GM12878 (cell line): ENCODE measurements around the gene DAD1. TPM values are rescaled to one million over a fixed set of nuclear protein-coding genes. Genes with fewer than 3 reads are reported as not detected.
A peak's percentile ranks its signal among the peaks of the same experiment; 100 is the strongest.

Source experiments
- ATAC-seq: fragments of 200-7000 bp; cut with Tn5 transposase; 3 replicates; pipeline ENCODE4 v1.9.1; 2020; ENCODE audit warnings: mild to moderate bottlenecking, moderate library complexity
- BruUV-seq: library from RNA; stranded (reverse); fragments of 400-500 nt; replicated peaks from 2 replicates; lab custom pipeline; 2021; lab: Mats Ljungman, UMichigan
- CTCF ChIA-PET: fragments of 300-600 bp; sonication (Branson Sonifier 250); formaldehyde crosslinking; extraction: SDS; loops from one replicate; lab custom pipeline; 2021; ENCODE audit warnings: inconsistent platforms; lab: Yijun Ruan, JAX
- POLR2A ChIA-PET: fragments of 350-600 bp; formaldehyde crosslinking; extraction: SDS; loops from one replicate; lab custom pipeline; 2021; ENCODE audit warnings: inconsistent platforms; lab: Charles Lee
- RAD21 ChIA-PET: fragments of 300-600 bp; sonication (Branson Sonifier 250); formaldehyde crosslinking; loops from one replicate; lab custom pipeline; 2023; ENCODE audit warnings: antibody characterized with exemption; ENCODE audit not compliant: unreplicated experiment; lab: Charles Lee
- SMC1A ChIA-PET: fragments of 300-600 bp; sonication (Branson Sonifier 250); formaldehyde crosslinking; loops from one replicate; lab custom pipeline; 2023; ENCODE audit not compliant: unreplicated experiment, uncharacterized antibody; lab: Charles Lee
- DNase-seq: peaks from one replicate; pipeline ENCODE4 v3.0.0-alpha.2; 2011; ENCODE audit warnings: low read depth, low spot score
- FAIRE-seq: peaks from 3 replicates; lab custom pipeline; 2011; peaks lifted over from hg19 to GRCh38; lab: Jason Lieb, UNC
- H2AFZ ChIP-seq: 2 replicates; pipeline ENCODE4 v1.6.0; 2011; ENCODE audit warnings: low read depth, low read length, control low read depth; ENCODE audit not compliant: control insufficient read depth
- H3K27ac ChIP-seq: 2 replicates; pipeline ENCODE4 v1.5.1; 2011; ENCODE audit warnings: control low read depth; ENCODE audit not compliant: control insufficient read depth, insufficient read depth
- H3K27me3 ChIP-seq, 2 experiments: replicated peaks in 1 of 2; 2 replicates each; pipeline versions ENCODE4 v1.6.0 to v1.6.1; 2011; ENCODE audit warnings: low read length in 1 of 2; ENCODE audit not compliant: control insufficient read depth in 2 of 2, insufficient read depth in 2 of 2
- H3K36me3 ChIP-seq, 2 experiments: 2 replicates each; pipeline ENCODE4 v1.5.1; 2011; ENCODE audit warnings: low read length in 1 of 2; ENCODE audit not compliant: control insufficient read depth in 2 of 2, insufficient read depth in 2 of 2
- H3K4me1 ChIP-seq: 2 replicates; pipeline ENCODE4 v1.6.1; 2011; ENCODE audit warnings: mild to moderate bottlenecking, low read length, moderate library complexity, mixed read lengths; ENCODE audit not compliant: control insufficient read depth, insufficient read depth
- H3K4me2 ChIP-seq: 2 replicates; pipeline ENCODE4 v1.6.0; 2011; ENCODE audit warnings: control low read depth; ENCODE audit not compliant: control insufficient read depth, insufficient read depth
- H3K4me3 ChIP-seq: fragments of 200-600 bp; sonication (generic); 2 replicates; pipeline ENCODE4 v1.5.1; 2016
- H3K79me2 ChIP-seq: 2 replicates; pipeline ENCODE4 v1.6.0; 2011; ENCODE audit warnings: low read length; ENCODE audit not compliant: control insufficient read depth, insufficient read depth
- H3K9ac ChIP-seq: 2 replicates; pipeline ENCODE4 v1.8.0; 2011; ENCODE audit warnings: low read length, control low read depth, mixed read lengths; ENCODE audit not compliant: control insufficient read depth, insufficient read depth
- H3K9me3 ChIP-seq: replicated peaks from 3 replicates; pipeline ENCODE4 v1.5.1; 2011; ENCODE audit warnings: mild to moderate bottlenecking, low read length; ENCODE audit not compliant: control insufficient read depth, insufficient read depth
- H4K20me1 ChIP-seq: 2 replicates; pipeline ENCODE4 v1.6.0; 2011; ENCODE audit not compliant: control insufficient read depth, insufficient read depth
- ATF7 ChIP-seq: fragments of 450-650 bp; IDR thresholded peaks from 2 replicates; pipeline ENCODE4 v1.6.1; 2016; ENCODE audit warnings: low read depth, mild to moderate bottlenecking
- IKZF1 ChIP-seq: fragments of 450-650 bp; conservative IDR thresholded peaks from 2 replicates; pipeline ENCODE4 v1.6.1; 2017; ENCODE audit warnings: antibody characterized with exemption, mild to moderate bottlenecking
- IKZF2 ChIP-seq, 2 experiments: fragments of 450-650 bp; IDR thresholded peaks; 2 replicates each; pipeline ENCODE4 v1.6.1; 2017; ENCODE audit warnings: mild to moderate bottlenecking in 2 of 2, moderate library complexity in 2 of 2
- MTA3 ChIP-seq: IDR thresholded peaks from 2 replicates; pipeline ENCODE4 v1.6.1; 2012; ENCODE audit warnings: low read length, inconsistent platforms, borderline replicate concordance
- NFIC ChIP-seq: IDR thresholded peaks from 2 replicates; pipeline ENCODE4 v1.6.1; 2012; ENCODE audit warnings: low read depth, mild to moderate bottlenecking, inconsistent platforms, low read length, moderate library complexity
- NR2F1 ChIP-seq: fragments of 450-650 bp; conservative IDR thresholded peaks from 2 replicates; pipeline ENCODE4 v1.6.1; 2017; ENCODE audit warnings: mild to moderate bottlenecking
- POLR2AphosphoS2 ChIP-seq: IDR thresholded peaks from 2 replicates; pipeline ENCODE4 v1.6.1; 2011; ENCODE audit warnings: low read depth, mild to moderate bottlenecking, low read length, improper control_type of control experiment, moderate library complexity
- RAD51 ChIP-seq: fragments of 450-650 bp; IDR thresholded peaks from 2 replicates; pipeline ENCODE4 v1.6.1; 2016; ENCODE audit warnings: moderate library complexity, mild to moderate bottlenecking, inconsistent platforms
- REST ChIP-seq: IDR thresholded peaks from 2 replicates; pipeline ENCODE4 v1.6.1; 2012; ENCODE audit warnings: mild to moderate bottlenecking, low read depth, low read length
- RUNX3 ChIP-seq: IDR thresholded peaks from 2 replicates; pipeline ENCODE4 v1.6.1; 2012; ENCODE audit warnings: low read length, inconsistent platforms
- SMARCA5 ChIP-seq: fragments of 450-650 bp; IDR thresholded peaks from 2 replicates; pipeline ENCODE4 v1.6.1; 2017; ENCODE audit warnings: mild to moderate bottlenecking
- SPI1 ChIP-seq: IDR thresholded peaks from 2 replicates; pipeline ENCODE4 v1.6.1; 2011; ENCODE audit warnings: low read depth, mild to moderate bottlenecking, low read length, moderate library complexity, borderline replicate concordance; ENCODE audit not compliant: insufficient read depth
- TBL1XR1 ChIP-seq: IDR thresholded peaks from 2 replicates; pipeline ENCODE4 v1.6.1; 2012; ENCODE audit warnings: low read depth, low read length, improper control_type of control experiment
- ZNF217 ChIP-seq: fragments of 450-650 bp; IDR thresholded peaks from 2 replicates; pipeline ENCODE4 v1.6.1; 2017; ENCODE audit warnings: antibody characterized with exemption, mild to moderate bottlenecking
- ZNF592 ChIP-seq: fragments of 450-650 bp; IDR thresholded peaks from 2 replicates; pipeline ENCODE4 v1.6.1; 2017; ENCODE audit warnings: mild to moderate bottlenecking, moderate library complexity
- in situ Hi-C: fragments of 300-500 bp; cut with MboI; formaldehyde crosslinking; loops from 9 replicates; pipeline ENCODE4 v1.14.3; 2018; ENCODE audit warnings: mixed read lengths
- intact Hi-C: fragments of 100-400 bp; cut with micrococcal nuclease; formaldehyde crosslinking; loops from one replicate; pipeline ENCODE4 v1.14.2; 2022; ENCODE audit not compliant: unreplicated experiment
- polyA plus RNA-seq, 11 experiments: library from polyadenylated mRNA; depleted of rRNA in 4 of 11; unstranded in 6 of 11; stranded (reverse) in 5 of 11; fragments of >200 nt; fragmentation: Nextera tagmentation in 4 of 11; fragmentation: Illumina TruSeq in 1 of 11; extraction: Ambion mirVana in 4 of 11; extraction: Trizol in 1 of 11; gene quantifications; 1 replicate in 1 of 11; 2 replicates in 10 of 11; pipeline versions ENCODE4 v1.2.1 to v1.2.3, GENCODE V29; 2011 to 2016; ENCODE audit warnings: inconsistent platforms in 2 of 11, missing spikeins in 2 of 11, low read depth in 1 of 11
- total RNA-seq, 4 experiments: library from RNA; depleted of rRNA in 3 of 4; stranded (reverse); fragments of >200 nt in 3 of 4; fragmentation: Illumina TruSeq in 1 of 4; extraction: Trizol in 1 of 4; gene quantifications; 2 replicates each; pipeline versions ENCODE4 v1.2.1 to v1.2.3, GENCODE V29; 2013 to 2021

The DAD1 gene
- total and polyA plus RNA-seq, 10 of the 15 experiments (the other 5 are each of a cell fraction or from before 2014, with no cell fraction given), result 161 to 920 (median 319) TPM

- TF ChIP-seq IKZF2 (IDR thresholded peaks at IDR 0.05) (peak in 1 of 2 experiments; percentile 17; a peak in 1 of 4 replicates), SMARCA5 (no peak), MTA3 (0 out of 2 replicates have a peak, but pooled peaks have one; percentile 65), IKZF1 (0 out of 2 replicates have a peak, but pooled peaks have one; percentile 15), NR2F1 (no peak), SPI1 (0 out of 2 replicates have a peak, but pooled peaks have one; percentile 28), ZNF217 (no peak), ZNF592 (no peak), REST (no peak), NFIC (peak; percentile 27; the same call in 1 of the 2 replicates), TBL1XR1 (no peak), RAD51 (no peak), RUNX3 (peak; percentile 16; the same call in 1 of the 2 replicates), ATF7 (no peak), POLR2AphosphoS2 (0 out of 2 replicates have a peak, but pooled peaks have one; percentile 0)
- H3K27me3 ChIP-seq, result no peaks in the 10 kb centered on the region
- SMC1A ChIA-PET, result interaction anchor here (1.4 to 7.2 kb wide), 7 partner anchors 8 to 43 kb away, joined by 4 to 80 read pairs (median 6); no protein-coding TSS in a partner anchor
- peaks cover 86% of the 10 kb centered on the region for H3K4me1 ChIP-seq
- intact Hi-C loops, result no loop called here
- BruUV-seq, result no TSS peak
- H3K4me3 ChIP-seq, result no peak overlapping the region; the same call in 1 of the 2 replicates
- DNase-seq (no peak), FAIRE-seq (no peak), ATAC-seq (no peak)
- no peaks in the 10 kb centered on the region for H4K20me1 ChIP-seq
- H3K79me2 ChIP-seq, result peaks cover 70% of the 10 kb centered on the region
- in situ Hi-C loops, result no loop called here
- H3K27ac ChIP-seq, result peak overlapping the region; percentile 80
- RAD21 ChIA-PET, result interaction anchor here (1.6 to 5.8 kb wide), 5 partner anchors 10 to 43 kb away, joined by 5 to 52 read pairs (median 6); no protein-coding TSS in a partner anchor
- CTCF ChIA-PET, result interaction anchor here (0.7 to 3.1 kb wide), 3 partner anchors 8 to 11 kb away, joined by 3 to 20 read pairs (median 4); no protein-coding TSS in a partner anchor
- POLR2A ChIA-PET, result interaction anchor here (0.9 to 2.2 kb wide), 8 partner anchors 8 to 44 kb away, joined by 3 to 13 read pairs (median 8); no protein-coding TSS in a partner anchor
- H3K9ac ChIP-seq, result peak overlapping the region; percentile 3; the same call in 1 of the 2 replicates
- H3K36me3 ChIP-seq, result peaks cover 0 to 2% of the 10 kb centered on the region in 2 experiments; a peak in 2 of 4 replicates
- H3K9me3 ChIP-seq, result no peaks in the 10 kb centered on the region
- H2AFZ ChIP-seq, result no peak overlapping the region
- H3K4me2 ChIP-seq, result peak overlapping the region; percentile 26; the same call in 1 of the 2 replicates
Measured at GRCh38 chr14:22523283-22523682, 65.7 kb downstream of the DAD1 start.
